ENCODE results near the gene TEX54. TPM values are rescaled to one million over a fixed set of nuclear protein-coding genes. Genes with fewer than 3 reads are reported as not detected.
"Not testable (repeated sequence)": the region's sequence is repeated elsewhere in the genome, so short reads cannot be mapped to it uniquely, and the experiment has no call there.

Gene TEX54
- total and polyA plus RNA-seq, 4 donors = 1.6 TPM; not detected in 3

GRCh38 chr11:62841361-62842170 lies 8.9 kb upstream of the TEX54 start:
- Histone ChIP-seq H3K4me1 (ENCODE audit: control insufficient read depth in 4 of 4, insufficient read depth in 4 of 4, low read length in 3 of 4) (peaks cover 0 to 27% (median 20%) of the 10 kb centered on the region in 4 donors), H3K9ac (ENCODE audit: low read depth in 1 of 2, low read length in 2 of 2) (peak overlapping the region; percentile 94 to 96), H3K27ac (ENCODE audit: low read depth in 1 of 2, low read length in 2 of 2) (peak overlapping the region; percentile 99), H3K9me3 (ENCODE audit: control insufficient read depth in 4 of 4, low read length in 3 of 4) (no peaks in the 10 kb centered on the region), H3K4me3 (ENCODE audit: low read depth in 1 of 3, low read length in 3 of 3) (peak overlapping the region; percentile 59 to 72 (median 71)), H3K36me3 (ENCODE audit: control insufficient read depth in 4 of 4, insufficient read depth in 3 of 4, low read depth in 1 of 4, low read length in 3 of 4) (no peaks in the 10 kb centered on the region), H3K27me3 (ENCODE audit: control insufficient read depth in 4 of 4, insufficient read depth in 4 of 4, low read length in 3 of 4) (no peaks in the 10 kb centered on the region)
- under 1% methylated on average over 33 of the region's 33 CpGs for WGBS
- DNase-seq (ENCODE audit: low spot score) = peak; percentile 87
- TF ChIP-seq ATF3 (IDR thresholded peaks at IDR 0.05) (peak; percentile 87), EGR1 (IDR thresholded peaks at IDR 0.05; ENCODE audit: low read depth in 2 of 2) (peak; percentile 59 to 72), REST (IDR thresholded peaks at IDR 0.05) (peak; percentile 94), NR2F2 (IDR thresholded peaks at IDR 0.05) (peak; percentile 84), JUND (IDR thresholded peaks at IDR 0.05) (peak; percentile 69 to 74), RXRA (IDR thresholded peaks at IDR 0.05) (peak; percentile 73 to 79), FOXA1 (IDR thresholded peaks at IDR 0.05) (peak; percentile 62), HNF4G (IDR thresholded peaks at IDR 0.05) (peak; percentile 39), TAF1 (conservative IDR thresholded peaks at IDR 0.05) (peak; percentile 88), SP1 (IDR thresholded peaks at IDR 0.05) (peak; percentile 97), GABPA (IDR thresholded peaks at IDR 0.05 in 1 of 2, conservative IDR thresholded peaks at IDR 0.05 in 1 of 2) (peak; percentile 35 to 73), MAX (IDR thresholded peaks at IDR 0.05) (peak; percentile 77), CTCF (IDR thresholded peaks at IDR 0.05; ENCODE audit: low read depth, low read length, missing input control) (peak; percentile 2), ZBTB33 (IDR thresholded peaks at IDR 0.05) (peak; percentile 96), FOXA2 (IDR thresholded peaks at IDR 0.05) (no peak), YY1 (IDR thresholded peaks at IDR 0.05) (peak; percentile 96), HNF4A (conservative IDR thresholded peaks at IDR 0.05) (peak; percentile 56 to 59), RAD21 (IDR thresholded peaks at IDR 0.05) (peak; percentile 33 to 39)

GRCh38 chr11:62840721-62841360 lies 8.2 kb upstream of the TEX54 start:
- DNase-seq (ENCODE audit: low spot score) = peak; percentile 65
- peaks cover 0 to 27% (median 20%) of the 10 kb centered on the region in 4 donors for H3K4me1 ChIP-seq (ENCODE audit: control insufficient read depth in 4 of 4, insufficient read depth in 4 of 4, low read length in 3 of 4)
- under 1% methylated on average over 41 of the region's 41 CpGs for WGBS
- not testable (repeated sequence) for H3K36me3 ChIP-seq (ENCODE audit: control insufficient read depth in 4 of 4, insufficient read depth in 3 of 4, low read depth in 1 of 4, low read length in 3 of 4); H3K9me3 ChIP-seq (ENCODE audit: control insufficient read depth in 4 of 4, low read length in 3 of 4); H3K27me3 ChIP-seq (ENCODE audit: control insufficient read depth in 4 of 4, insufficient read depth in 4 of 4, low read length in 3 of 4)
- H3K27ac ChIP-seq (ENCODE audit: low read depth in 1 of 2, low read length in 2 of 2) = peak overlapping the region; percentile 99
- H3K9ac ChIP-seq (ENCODE audit: low read depth in 1 of 2, low read length in 2 of 2) = peak overlapping the region; percentile 67 to 97
- H3K4me3 ChIP-seq (ENCODE audit: low read depth in 1 of 3, low read length in 3 of 3) = peak overlapping the region; percentile 10 to 49 (median 42)
